GM18517 (cell line): ENCODE results near the gene MRPL50.

ENCODE experiments used
- ATAC-seq: cut with Tn5 transposase; IDR thresholded peaks from one replicate; pipeline ENCODE4 v1.9.1; 2021; ENCODE audit warnings: mild to moderate bottlenecking, moderate library complexity; ENCODE audit not compliant: unreplicated experiment

The MRPL50 gene

GRCh38 chr9:101350285-101350684, 48.1 kb downstream of the MRPL50 start:
- no peak for ATAC-seq

- ATAC-seq, result no peak
Observed at GRCh38 chr9:101342595-101342994, 55.8 kb downstream of the MRPL50 start.

GRCh38 chr9:101341958-101342357, 56.5 kb downstream of the MRPL50 start:
- ATAC-seq, result no peak
